H1 (cell line): ENCODE data around the gene CERS1. TPM values are rescaled to one million over a fixed set of nuclear protein-coding genes. Genes with fewer than 3 reads are reported as not detected.

Experiments
- CTCF ChIA-PET: fragments of 300-600 bp; sonication (Branson Sonifier 250); formaldehyde crosslinking; loops from one replicate; lab custom pipeline; 2021; ENCODE audit not compliant: partially characterized antibody; lab: Charles Lee
- POLR2A ChIA-PET: fragments of 300-600 bp; sonication (Branson Sonifier 250); formaldehyde crosslinking; loops from one replicate; lab custom pipeline; 2021; ENCODE audit warnings: inconsistent platforms; ENCODE audit not compliant: partially characterized antibody; lab: Charles Lee
- DNase-seq, 2 experiments: peaks; one replicate each; pipeline versions ENCODE4 v3.0.0 to v3.0.0-alpha.2; 2010 to 2022; ENCODE audit warnings: low spot score in 2 of 2, low read depth in 1 of 2, mixed read lengths in 1 of 2
- FAIRE-seq: peaks from 2 replicates; lab custom pipeline; 2011; peaks lifted over from hg19 to GRCh38; lab: Jason Lieb, UNC
- H2AFZ ChIP-seq: 2 replicates; pipeline ENCODE4 v1.8.1; 2012; ENCODE audit warnings: low read length, inconsistent platforms
- H2AK5ac ChIP-seq: 2 replicates; pipeline ENCODE4 v1.6.1; 2013; ENCODE audit warnings: low read depth, low read length
- H2BK120ac ChIP-seq: replicated peaks from 2 replicates; pipeline ENCODE3; 2013; ENCODE audit warnings: low read depth, low read length, inconsistent platforms
- H2BK12ac ChIP-seq: 2 replicates; pipeline ENCODE4 v1.6.1; 2013; ENCODE audit warnings: low read depth, low read length
- H2BK15ac ChIP-seq: 2 replicates; pipeline ENCODE4 v1.6.1; 2013; ENCODE audit warnings: low read length
- H2BK20ac ChIP-seq: 2 replicates; pipeline ENCODE4 v1.6.1; 2013; ENCODE audit warnings: low read length
- H2BK5ac ChIP-seq: 2 replicates; pipeline ENCODE4 v1.6.1; 2013; ENCODE audit warnings: low read depth, low read length
- H3K14ac ChIP-seq: 2 replicates; pipeline ENCODE4 v1.6.1; 2013; ENCODE audit warnings: inconsistent platforms; ENCODE audit not compliant: insufficient read length
- H3K18ac ChIP-seq: 2 replicates; pipeline ENCODE4 v1.6.1; 2013; ENCODE audit warnings: low read length; ENCODE audit errors: extremely low read depth
- H3K23ac ChIP-seq: 2 replicates; pipeline ENCODE4 v1.6.1; 2013; ENCODE audit warnings: inconsistent platforms; ENCODE audit not compliant: insufficient read length
- H3K23me2 ChIP-seq: 2 replicates; pipeline ENCODE4 v1.6.1; 2013; ENCODE audit warnings: low read depth, low read length
- H3K27ac ChIP-seq: 2 replicates; pipeline ENCODE4 v1.6.1; 2011; ENCODE audit warnings: low read depth, low read length, inconsistent platforms
- H3K27me3 ChIP-seq, 4 experiments: replicated peaks in 1 of 4; 1 replicate in 1 of 4; 2 replicates in 3 of 4; pipeline versions ENCODE4 v1.6.1 to v1.8.1; 2011 to 2013; ENCODE audit warnings: low read length in 3 of 4, mild to moderate bottlenecking in 3 of 4, inconsistent platforms in 2 of 4, mixed read lengths in 2 of 4, moderate library complexity in 1 of 4; ENCODE audit not compliant: control insufficient read depth in 3 of 4, insufficient read depth in 3 of 4; ENCODE audit errors: extremely low read depth in 1 of 4
- H3K36me3 ChIP-seq, 4 experiments: 2 replicates each; pipeline versions ENCODE4 v1.6.1 to v1.8.1; 2011 to 2013; ENCODE audit warnings: mild to moderate bottlenecking in 4 of 4, low read length in 3 of 4, moderate library complexity in 2 of 4, control low read depth in 1 of 4, inconsistent platforms in 1 of 4; ENCODE audit not compliant: insufficient read depth in 4 of 4, control insufficient read depth in 2 of 4
- H3K4ac ChIP-seq: replicated peaks from 2 replicates; pipeline ENCODE3; 2013; ENCODE audit warnings: low read length, low read depth, mixed read lengths, inconsistent platforms; ENCODE audit not compliant: insufficient read length
- H3K4me1 ChIP-seq, 4 experiments: replicated peaks in 1 of 4; 1 replicate in 1 of 4; 2 replicates in 3 of 4; pipeline versions ENCODE4 v1.6.1 to v1.8.1; 2011 to 2013; ENCODE audit warnings: low read length in 3 of 4, inconsistent platforms in 2 of 4, mixed read lengths in 1 of 4; ENCODE audit not compliant: insufficient read depth in 4 of 4, control insufficient read depth in 3 of 4
- H3K4me2 ChIP-seq, 2 experiments: 2 replicates each; pipeline versions ENCODE4 v1.6.1 to v1.8.1; 2011 to 2013; ENCODE audit warnings: low read depth in 2 of 2, low read length in 2 of 2, control low read depth in 1 of 2, inconsistent platforms in 1 of 2, mild to moderate bottlenecking in 1 of 2; ENCODE audit not compliant: insufficient read depth in 1 of 2
- H3K4me3 ChIP-seq, 4 experiments: fragments of 200-600, 300-600 bp in 1 of 4; sonication (generic), shearing (Covaris generic), sonication (Bioruptor Twin) in 1 of 4; 2 replicates each; pipeline versions ENCODE4 v1.5.1 to v1.8.1; 2011 to 2016; ENCODE audit warnings: low read length in 4 of 4, low read depth in 3 of 4, control low read depth in 2 of 4, inconsistent platforms in 2 of 4, mild to moderate bottlenecking in 2 of 4, mixed read lengths in 1 of 4, moderate library complexity in 1 of 4; ENCODE audit not compliant: insufficient read depth in 2 of 4; ENCODE audit errors: extremely low read depth in 1 of 4
- H3K56ac ChIP-seq: replicated peaks from 2 replicates; pipeline ENCODE3; 2013; ENCODE audit warnings: low read depth, mild to moderate bottlenecking, mixed read lengths, low read length, inconsistent platforms; ENCODE audit not compliant: insufficient read length
- H3K79me1 ChIP-seq: 2 replicates; pipeline ENCODE4 v1.6.1; 2013; ENCODE audit warnings: low read depth, low read length, control low read depth
- H3K79me2 ChIP-seq, 2 experiments: 2 replicates each; pipeline versions ENCODE4 v1.6.1 to v1.8.1; 2012 to 2013; ENCODE audit warnings: low read length in 2 of 2, mild to moderate bottlenecking in 2 of 2, inconsistent platforms in 1 of 2; ENCODE audit not compliant: insufficient read depth in 2 of 2, control insufficient read depth in 1 of 2
- H3K9ac ChIP-seq, 4 experiments: replicated peaks in 1 of 4; 1 replicate in 1 of 4; 2 replicates in 3 of 4; pipeline versions ENCODE4 v1.6.1 to v1.8.1; 2011 to 2013; ENCODE audit warnings: low read depth in 3 of 4, low read length in 3 of 4, control low read depth in 2 of 4, mild to moderate bottlenecking in 2 of 4, moderate library complexity in 2 of 4, inconsistent platforms in 1 of 4; ENCODE audit errors: extremely low read depth in 1 of 4
- H3K9me3 ChIP-seq, 2 experiments: 2 replicates each; pipeline versions ENCODE4 v1.6.1 to v1.8.1; 2012 to 2013; ENCODE audit warnings: mild to moderate bottlenecking in 2 of 2, moderate library complexity in 2 of 2, control low read depth in 1 of 2, inconsistent platforms in 1 of 2, low read depth in 1 of 2, low read length in 1 of 2, mixed read lengths in 1 of 2; ENCODE audit not compliant: insufficient read depth in 2 of 2
- H4K20me1 ChIP-seq, 2 experiments: replicated peaks in 1 of 2; 2 replicates each; pipeline versions ENCODE3 to v1.8.1; 2011 to 2013; ENCODE audit warnings: inconsistent platforms in 2 of 2, low read length in 2 of 2, mild to moderate bottlenecking in 1 of 2; ENCODE audit not compliant: insufficient read depth in 2 of 2, control insufficient read depth in 1 of 2
- H4K5ac ChIP-seq: 2 replicates; pipeline ENCODE4 v1.6.1; 2013; ENCODE audit warnings: low read length, low read depth, mixed read lengths, inconsistent platforms; ENCODE audit not compliant: insufficient read length
- H4K8ac ChIP-seq: 2 replicates; pipeline ENCODE4 v1.8.0; 2013; ENCODE audit warnings: mild to moderate bottlenecking, moderate library complexity, low read length, inconsistent platforms; ENCODE audit not compliant: insufficient read depth; ENCODE audit errors: extremely low read depth
- H4K91ac ChIP-seq: replicated peaks from 2 replicates; pipeline ENCODE3; 2013; ENCODE audit warnings: low read length, mixed read lengths, inconsistent platforms; ENCODE audit not compliant: insufficient read length
- BCL11A ChIP-seq, 2 experiments: IDR thresholded peaks; one replicate each; pipeline ENCODE4 v1.6.1; 2011; ENCODE audit warnings: low read depth in 2 of 2, low read length in 2 of 2, mild to moderate bottlenecking in 2 of 2
- CHD1 ChIP-seq: IDR thresholded peaks from 2 replicates; pipeline ENCODE4 v1.6.1; 2012; ENCODE audit warnings: low read depth, low read length, improper control_type of control experiment
- CTBP2 ChIP-seq: IDR thresholded peaks from 2 replicates; pipeline ENCODE4 v1.7.0; 2011; ENCODE audit warnings: borderline replicate concordance, mild to moderate bottlenecking, moderate library complexity, mixed read lengths, low read length; ENCODE audit not compliant: insufficient read depth, insufficient read length
- EGR1 ChIP-seq: IDR thresholded peaks from 2 replicates; pipeline ENCODE4 v1.6.1; 2011; ENCODE audit warnings: low read depth, low read length, borderline replicate concordance
- GTF2F1 ChIP-seq: IDR thresholded peaks from 2 replicates; pipeline ENCODE4 v1.6.1; 2012; ENCODE audit warnings: low read depth, low read length, improper control_type of control experiment, borderline replicate concordance
- HDAC2 ChIP-seq, 2 experiments: fragments of 300-600 bp in 1 of 2; sonication (generic) in 1 of 2; IDR thresholded peaks; 2 replicates each; pipeline ENCODE4 v1.6.1; 2011 to 2012; ENCODE audit warnings: low read depth in 2 of 2, low read length in 2 of 2, mild to moderate bottlenecking in 2 of 2, moderate library complexity in 2 of 2, borderline replicate concordance in 1 of 2, inconsistent platforms in 1 of 2
- HDAC6 ChIP-seq: IDR thresholded peaks from one replicate; pipeline ENCODE4 v1.7.1; 2012; ENCODE audit warnings: low read depth, mild to moderate bottlenecking, inconsistent platforms, low read length, moderate library complexity
- MAFK ChIP-seq: IDR thresholded peaks from 2 replicates; pipeline ENCODE4 v1.6.1; 2012; ENCODE audit warnings: low read depth, mild to moderate bottlenecking, improper control_type of control experiment, low read length
- NRF1 ChIP-seq: IDR thresholded peaks from 2 replicates; pipeline ENCODE4 v1.6.1; 2011; ENCODE audit warnings: mild to moderate bottlenecking, low read depth, low read length, improper control_type of control experiment
- PHF8 ChIP-seq: fragments of 200-600 bp; sonication (generic); conservative IDR thresholded peaks from 2 replicates; pipeline ENCODE4 v1.7.1; 2012; ENCODE audit warnings: low read depth, mild to moderate bottlenecking, inconsistent platforms, low read length, moderate library complexity
- RFX5 ChIP-seq: IDR thresholded peaks from 2 replicates; pipeline ENCODE4 v1.6.1; 2011; ENCODE audit warnings: low read depth, low read length, improper control_type of control experiment, borderline replicate concordance
- SIN3A ChIP-seq, 2 experiments: IDR thresholded peaks in 1 of 2; conservative IDR thresholded peaks in 1 of 2; 2 replicates each; pipeline ENCODE4 v1.6.1; 2011 to 2012; ENCODE audit warnings: low read length in 2 of 2, improper control_type of control experiment in 1 of 2, low read depth in 1 of 2, mild to moderate bottlenecking in 1 of 2
- SP1 ChIP-seq: IDR thresholded peaks from 2 replicates; pipeline ENCODE4 v1.6.1; 2011; ENCODE audit warnings: low read depth, low read length
- WGBS, 2 experiments: shearing (Covaris generic) in 1 of 2; methylation state at CpG; one replicate each; pipeline versions ENCODE4 v1.1.6 to v1.1.7; 2013 to 2015; ENCODE audit warnings: low lambda C conversion rate in 2 of 2, mixed read lengths in 2 of 2, inconsistent platforms in 1 of 2, low coverage in 1 of 2, missing lambda C conversion rate in 1 of 2; ENCODE audit not compliant: insufficient replicate concordance in 2 of 2, insufficient coverage in 1 of 2, insufficient read length in 1 of 2; ENCODE audit errors: extremely low coverage in 1 of 2, missing lambda C conversion rate in 1 of 2; 5-methylcytosine and 5-hydroxymethylcytosine counted together
- polyA plus RNA-seq, 7 experiments: library from polyadenylated mRNA; depleted of rRNA in 3 of 7; stranded (reverse) in 5 of 7; unstranded in 2 of 7; fragments of >200 nt in 5 of 7; fragments of 200-250 nt in 2 of 7; gene quantifications; 1 replicate in 5 of 7; 2 replicates in 1 of 7; 4 replicates in 1 of 7; pipeline versions ENCODE4 v1.2.1 to v1.2.3, GENCODE V29; 2011 to 2013; ENCODE audit warnings: missing spikeins in 2 of 7, mixed read lengths in 2 of 7
- total RNA-seq: library from RNA; stranded (reverse); fragmentation: NEBNext Ultra II Directional; extraction: Animal tissue kit (Norgen Biotek cat#: 25700); gene quantifications from 2 replicates; pipeline ENCODE4 v1.2.1, GENCODE V29; 2021

Gene CERS1
- total and polyA plus RNA-seq, 2 of the 8 experiments (the other 6 are each of a cell fraction or from before 2014, with no cell fraction given) = 18.6 to 51.0 TPM

DNA sequence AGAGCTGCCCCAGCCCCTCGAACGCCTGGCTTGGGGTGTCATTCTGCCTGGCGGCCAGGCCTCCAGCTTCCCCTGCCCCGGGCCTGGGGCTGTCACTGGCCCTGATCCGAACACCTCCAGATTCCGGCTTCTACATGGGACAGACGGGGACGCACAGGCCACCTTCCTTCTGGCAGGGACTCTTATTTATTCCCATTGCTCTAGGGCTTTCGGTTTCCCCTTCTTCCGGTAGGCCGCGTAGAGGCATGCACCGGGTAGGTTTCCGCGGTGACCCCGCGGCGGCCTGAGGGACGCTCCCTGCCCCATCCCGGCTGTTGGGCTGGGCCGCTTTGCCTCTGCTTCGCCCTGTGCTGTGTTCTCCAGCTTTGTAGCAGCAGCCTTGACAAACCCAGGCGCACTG is 28.2 kb downstream of the CERS1 start:
- H4K91ac ChIP-seq = no peak overlapping the region
- no peaks in the 10 kb centered on the region; the same call in 1 of the 2 replicates for H3K79me1 ChIP-seq
- H3K9me3 ChIP-seq = no peaks in the 10 kb centered on the region
- H3K56ac ChIP-seq = no peak overlapping the region
- ChIA-PET POLR2A (interaction anchor here (1.2 to 1.3 kb wide), 2 partner anchors 87 to 119 kb away, joined by 3 to 4 read pairs; no protein-coding TSS in a partner anchor), CTCF (interaction anchor here (0.8 to 15.1 kb wide), 18 partner anchors 10 to 807 kb away, joined by 3 to 247 read pairs (median 3); no protein-coding TSS in a partner anchor)
- H4K8ac ChIP-seq = no peak overlapping the region; the same call in 1 of the 2 replicates
- 0 out of 2 replicates have a peak overlapping the region, but pooled peaks have one; percentile 44 for H2BK5ac ChIP-seq
- no peak overlapping the region for H4K5ac ChIP-seq
- peaks cover 4% of the 10 kb centered on the region; the same call in 1 of the 2 replicates for H3K23me2 ChIP-seq
- H3K23ac ChIP-seq = no peak overlapping the region
- no peak overlapping the region for H2AFZ ChIP-seq
- peaks cover 0 to 13% (median 4%) of the 10 kb centered on the region in 4 experiments; a peak in 4 of 7 replicates for H3K4me1 ChIP-seq
- no peak overlapping the region for H2BK20ac ChIP-seq
- no peaks in the 10 kb centered on the region for H3K79me2 ChIP-seq
- no peak overlapping the region for H3K14ac ChIP-seq
- no peak overlapping the region; a peak in 1 of 4 replicates for H3K4me2 ChIP-seq
- no peak overlapping the region for H3K4ac ChIP-seq
- WGBS, 2 experiments = 92% methylated on average over 23 of the region's 23 CpGs; no CpG with 5 or more reads in 1 of the 2 experiments
- H2BK15ac ChIP-seq = no peak overlapping the region; the same call in 1 of the 2 replicates
- peaks cover 5 to 18% of the 10 kb centered on the region in 2 experiments for H4K20me1 ChIP-seq
- no peak for FAIRE-seq
- no peak overlapping the region for H2BK120ac ChIP-seq
- no peak overlapping the region for H2BK12ac ChIP-seq
- H3K27me3 ChIP-seq = peaks cover 0 to 2% (median 0%) of the 10 kb centered on the region in 4 experiments; a peak in 1 of 7 replicates
- H3K18ac ChIP-seq = no peak overlapping the region
- H3K9ac ChIP-seq = no peak overlapping the region; a peak in 1 of 7 replicates
- H3K27ac ChIP-seq = no peak overlapping the region
- peaks cover 12 to 30% (median 23%) of the 10 kb centered on the region in 4 experiments for H3K36me3 ChIP-seq
- no peak for DNase-seq
- H3K4me3 ChIP-seq = no peak overlapping the region
- 0 out of 2 replicates have a peak overlapping the region, but pooled peaks have one; percentile 13 for H2AK5ac ChIP-seq
- TF ChIP-seq GTF2F1 (no peak), HDAC2 (IDR thresholded peaks at IDR 0.05; ENCODE audit: borderline replicate concordance in 1 of 2, low read depth in 2 of 2, low read length in 2 of 2) (no peak), CTBP2 (no peak), PHF8 (no peak), RFX5 (no peak), NRF1 (no peak), BCL11A (IDR thresholded peaks at IDR 0.05; ENCODE audit: low read depth in 2 of 2, low read length in 2 of 2) (no peak), CHD1 (no peak), SP1 (no peak), MAFK (no peak), HDAC6 (no peak), SIN3A (conservative IDR thresholded peaks at IDR 0.05 in 1 of 2, IDR thresholded peaks at IDR 0.05 in 1 of 2; ENCODE audit: low read depth in 1 of 2, low read length in 2 of 2) (no peak), EGR1 (no peak)
